ENCODE data around the gene ZNG1A.
A peak's percentile ranks its signal among the peaks of the same experiment; 100 is the strongest.
"Not testable (repeated sequence)": the region's sequence is repeated elsewhere in the genome, so short reads cannot be mapped to it uniquely, and the experiment has no call there.

Gene ZNG1A

DNA sequence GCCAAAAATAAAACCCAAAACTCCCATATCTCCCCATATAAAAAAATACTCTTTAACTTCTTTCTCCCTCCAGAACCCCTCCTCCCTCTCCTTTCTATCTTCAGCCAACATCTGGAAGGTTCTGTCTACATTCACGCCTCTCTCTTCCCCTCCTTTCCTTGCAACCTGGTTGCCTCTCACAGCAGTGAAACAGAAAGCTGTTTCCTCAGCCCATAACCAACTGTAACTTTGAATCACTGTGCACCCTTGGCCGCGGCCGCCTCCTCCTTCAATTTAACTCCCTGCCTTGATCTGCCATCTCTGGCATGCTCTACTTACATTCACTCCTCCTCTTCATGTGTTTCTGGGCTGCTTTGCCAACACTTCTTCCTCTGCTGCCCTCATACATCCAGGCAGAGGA, 83.9 kb downstream of the ZNG1A start:
- DNase-seq (ENCODE audit: low spot score), result peak; percentile 12

DNA sequence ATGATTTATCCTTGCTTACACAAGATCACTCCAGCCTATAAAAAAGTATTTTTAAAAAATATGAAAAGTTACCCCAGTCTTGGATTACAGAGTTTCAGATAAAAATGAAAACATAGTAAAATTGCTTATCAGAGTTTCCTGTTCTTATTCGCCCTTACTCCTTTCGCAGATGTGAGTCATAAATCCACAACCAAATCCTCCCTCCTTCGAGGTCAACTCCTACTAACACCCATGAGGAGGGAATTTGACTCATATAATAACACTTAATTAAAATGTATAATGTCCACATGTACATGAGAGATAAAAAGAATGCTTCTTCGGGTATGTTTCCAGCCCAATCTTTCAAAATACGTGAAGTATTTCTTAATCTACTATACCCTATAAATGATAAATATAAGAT, 84.5 kb downstream of the ZNG1A start:
- peak; percentile 26 for DNase-seq (ENCODE audit: low spot score)

- DNase-seq (ENCODE audit: low spot score), result not testable (repeated sequence)
Observed at GRCh38 chr9:93909-94308, 84.9 kb downstream of the ZNG1A start.

- DNase-seq (ENCODE audit: low spot score), result not testable (repeated sequence)
Observed at GRCh38 chr9:90851-91250, 88.0 kb downstream of the ZNG1A start.

DNA sequence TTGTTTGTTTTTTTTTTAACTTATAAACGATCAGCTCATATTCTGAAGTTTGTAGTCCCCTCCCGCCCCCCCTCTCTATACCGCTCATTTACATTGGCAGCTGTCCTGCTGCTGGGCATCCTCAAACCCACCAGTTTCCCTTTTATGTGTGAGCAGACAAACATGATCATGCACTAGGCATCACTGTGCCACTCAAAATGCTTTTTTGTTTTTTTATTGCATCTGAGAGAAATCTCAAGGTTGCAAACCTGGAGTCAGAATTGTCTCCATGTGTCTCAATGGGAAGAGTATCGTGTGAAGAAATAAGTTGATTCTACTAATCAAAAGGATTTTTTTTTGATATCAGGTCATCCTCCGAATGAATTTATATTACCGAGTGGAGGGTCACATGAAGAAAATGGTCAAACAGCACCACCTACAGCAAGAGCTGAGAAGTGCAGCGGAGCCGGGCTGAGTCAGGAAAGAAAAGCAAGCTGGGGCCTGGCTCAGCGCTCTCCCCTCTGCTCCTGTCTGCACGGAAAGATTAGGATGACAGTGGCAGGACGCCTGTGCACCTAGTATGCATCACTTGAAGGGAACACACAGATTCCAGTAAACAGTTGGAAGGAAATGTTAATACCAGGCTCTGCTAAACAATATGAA, 90.3 kb downstream of the ZNG1A start:
- peak; percentile 5 for DNase-seq (ENCODE audit: low spot score)

GRCh38 chr9:87860-88259, 91.0 kb downstream of the ZNG1A start:
- DNase-seq (ENCODE audit: low spot score), result not testable (repeated sequence)

DNA sequence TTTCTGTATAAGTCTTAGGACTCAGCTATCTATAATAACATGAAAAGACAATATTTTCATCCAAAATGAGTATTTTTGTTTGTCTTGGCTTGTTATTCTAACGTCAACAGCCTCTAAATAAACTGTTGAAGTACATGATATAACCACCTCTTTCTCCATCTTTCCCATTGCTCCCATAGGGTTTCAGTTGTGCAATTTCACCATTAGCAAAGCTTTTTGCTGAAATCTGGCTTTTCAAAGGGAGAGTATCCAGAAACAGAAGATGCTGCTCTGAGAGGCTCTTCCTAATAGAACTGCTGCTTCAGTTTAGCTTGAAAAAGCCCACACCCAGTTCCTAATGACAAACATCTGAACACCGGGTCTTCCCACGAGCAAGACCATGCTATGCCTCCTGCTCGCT, 91.8 kb downstream of the ZNG1A start:
- DNase-seq (ENCODE audit: low spot score), result not testable (repeated sequence)

DNA sequence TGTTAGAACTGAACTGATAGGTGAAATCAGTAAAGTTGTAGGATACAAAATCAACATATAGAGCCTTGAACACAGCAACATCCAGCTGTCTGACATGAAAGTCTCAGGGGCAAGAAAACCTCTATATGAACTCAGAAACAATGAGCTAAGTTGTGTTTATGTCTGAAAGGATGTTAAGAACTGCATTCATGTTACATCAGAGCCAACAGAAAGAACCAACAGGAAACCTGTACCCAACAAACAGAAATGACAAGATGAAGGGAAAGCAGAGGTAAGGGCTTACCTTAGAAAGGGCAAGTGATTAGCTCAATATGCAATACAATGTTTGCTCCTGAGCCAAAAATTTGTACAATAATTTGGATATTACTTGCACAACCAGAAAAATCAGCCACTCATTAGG, 92.2 kb downstream of the ZNG1A start:
- DNase-seq (ENCODE audit: low spot score), result not testable (repeated sequence)

GRCh38 chr9:82932-83689, 95.7 kb downstream of the ZNG1A start:
- not testable (repeated sequence) for DNase-seq (ENCODE audit: low spot score)

DNA sequence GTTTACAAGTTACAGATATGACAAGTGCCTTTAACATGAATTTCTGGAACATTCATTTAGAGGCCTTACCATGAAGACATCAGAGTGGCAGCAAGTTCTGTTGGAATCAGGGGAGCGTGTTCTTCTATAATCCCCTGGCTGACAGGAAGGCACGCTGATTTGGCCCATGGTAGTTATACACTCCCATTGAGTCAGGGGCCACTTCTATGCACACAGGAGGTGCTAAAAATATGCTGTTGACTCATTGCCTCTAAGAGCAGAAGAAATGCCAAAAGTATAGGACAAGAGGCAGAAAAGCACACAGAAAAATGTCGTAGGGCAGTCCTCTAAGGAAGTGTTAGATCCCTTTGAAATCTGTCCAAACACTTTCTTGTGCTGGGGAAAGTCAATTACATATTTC, 100.5 kb downstream of the ZNG1A start:
- DNase-seq (ENCODE audit: low spot score), result not testable (repeated sequence)

DNA sequence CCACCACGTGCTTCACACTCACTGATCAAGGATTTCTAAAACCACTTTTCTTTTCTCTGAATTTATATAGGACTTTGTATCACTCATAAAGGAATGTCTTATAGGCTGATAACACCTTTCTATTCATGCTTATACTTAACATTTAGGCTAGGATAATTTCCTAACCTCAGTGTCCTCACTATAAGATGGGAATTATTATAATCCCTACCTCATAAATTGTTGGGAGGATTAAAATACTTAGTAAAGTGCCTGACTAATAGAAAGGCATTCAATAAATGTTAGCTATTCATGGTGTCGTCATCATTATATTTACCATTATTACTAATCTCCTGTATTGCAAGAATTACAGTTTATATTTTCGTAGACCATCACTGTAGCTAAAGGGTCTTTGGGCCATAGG, 102.5 kb downstream of the ZNG1A start:
- not testable (repeated sequence) for DNase-seq (ENCODE audit: low spot score)

DNA sequence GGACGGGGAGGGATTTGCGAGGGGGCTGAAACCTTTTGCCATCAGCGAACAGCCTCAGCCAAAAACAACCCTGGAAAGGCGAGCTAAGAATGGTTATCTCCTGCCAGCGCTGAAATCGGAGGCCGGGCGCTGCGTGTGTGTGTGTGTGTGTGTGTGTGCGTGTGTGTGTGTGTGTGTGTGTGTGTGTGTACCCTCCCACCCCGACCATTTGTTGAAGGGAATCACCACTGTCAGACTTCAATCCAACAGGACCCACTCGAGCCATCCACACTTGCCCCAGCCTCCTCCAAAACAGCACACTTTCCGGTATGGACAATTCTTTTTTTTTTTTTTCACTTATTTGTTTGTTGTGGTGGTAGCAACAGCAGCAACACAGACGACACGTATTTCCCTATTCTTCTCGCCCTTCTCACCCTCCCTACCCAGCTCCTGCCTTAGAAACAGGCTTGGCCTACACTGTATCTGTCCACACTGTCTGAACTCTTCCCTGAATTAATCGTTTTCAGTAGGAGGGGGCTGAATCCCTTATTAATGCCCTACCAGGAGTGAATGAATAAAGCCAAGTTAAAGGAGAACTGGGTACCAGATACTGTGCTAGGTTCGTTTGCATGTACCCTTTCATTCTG, 104.8 kb downstream of the ZNG1A start:
- DNase-seq (ENCODE audit: low spot score), result not testable (repeated sequence)

DNA sequence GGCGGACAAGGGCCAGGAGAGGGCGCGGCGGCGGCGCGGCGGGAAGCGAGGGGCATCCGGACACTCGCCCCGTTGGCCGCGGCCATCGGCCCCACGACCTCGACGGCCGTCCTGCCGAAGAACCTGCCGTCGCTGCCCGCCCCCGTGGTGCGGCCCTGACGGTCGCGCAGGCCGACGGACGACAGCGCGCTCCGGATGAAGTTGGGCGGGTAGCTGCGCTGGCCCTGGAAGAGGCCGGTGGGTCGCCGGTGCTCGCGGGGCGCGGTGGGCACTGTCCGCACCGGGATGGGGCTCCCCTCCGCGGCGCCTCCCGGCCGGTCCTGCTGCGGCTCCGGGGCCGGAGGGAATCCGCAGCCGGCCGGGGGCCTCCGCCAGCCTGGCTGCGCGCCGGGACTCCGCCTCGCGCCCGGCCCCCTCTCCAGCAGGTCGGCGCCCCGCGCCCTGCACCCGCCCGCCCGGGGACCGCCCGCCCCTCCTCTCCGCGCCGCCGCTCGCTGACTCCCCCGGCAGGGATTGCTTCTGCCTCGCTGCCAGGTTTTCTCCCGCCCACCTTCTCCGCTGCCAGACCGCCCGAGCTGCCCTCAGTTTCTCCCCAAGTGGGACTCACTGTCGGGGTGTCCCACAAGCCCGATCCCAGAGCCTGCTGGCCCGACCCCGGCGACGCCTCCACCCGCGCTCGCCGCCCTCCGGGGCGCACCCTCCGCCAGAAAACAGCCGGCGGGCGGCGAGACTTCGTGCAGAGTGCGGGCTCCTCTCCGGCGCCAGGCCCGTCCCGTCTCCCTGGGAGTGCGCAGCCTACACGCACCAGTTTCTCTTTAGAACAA, 105.6 kb downstream of the ZNG1A start:
- DNase-seq (ENCODE audit: low spot score), result not testable (repeated sequence)

Data from hematopoietic multipotent progenitor cell treated with erythropoietin and hydrocortisone succinate and interleukin-3 and kit ligand, for 15 days (in vitro differentiated cells).